ENCODE results near the gene KIFAP3. TPM values are rescaled to one million over a fixed set of nuclear protein-coding genes. Genes with fewer than 3 reads are reported as not detected.

Gene KIFAP3
- total RNA-seq, 1 donor, result 14.5 TPM

Small RNAs within 50 kb of the gene (small RNA-seq; reads per million reads assigned to genes)
- not detected for gene MRPS10P1

Other genes starting within 250 kb of the KIFAP3 start
- 10.5 TPM for gene SCYL3, start 180.8 kb downstream of the KIFAP3 start, total RNA-seq
- gene NTMT2, start 71.3 kb upstream of the KIFAP3 start, total RNA-seq, result not detected

All from hematopoietic multipotent progenitor cell (in vitro differentiated cells).